ENCODE measurements around the gene ACADSB.

The ACADSB gene

DNA sequence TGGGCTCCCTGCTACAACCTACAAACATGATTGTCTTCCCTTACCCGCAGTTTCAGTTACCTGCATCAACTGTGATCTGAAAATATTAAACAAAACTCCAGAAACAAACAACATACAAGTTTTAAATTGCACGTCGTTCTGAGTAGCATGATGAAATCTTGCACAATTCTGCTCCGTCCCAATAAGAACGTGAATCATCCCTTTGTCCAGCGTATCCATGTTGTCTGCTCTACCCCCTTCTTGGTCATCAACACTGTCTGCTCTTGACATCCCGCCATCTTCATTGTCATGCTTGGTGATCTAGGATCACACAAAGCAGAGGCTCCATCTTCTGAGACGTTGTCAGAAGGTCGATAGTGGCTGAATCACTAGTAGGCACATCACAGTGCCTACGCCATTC, 53.9 kb downstream of the ACADSB start:
- TF ChIP-seq JUND (IDR thresholded peaks at IDR 0.05; ENCODE audit: low read depth): no peak
- no peak for DNase-seq (ENCODE audit: low read depth in 1 of 2, low spot score in 1 of 2)
- in situ Hi-C loops (cut with HindIII; ENCODE audit: low pct_unique_long_range_greater_than_20kb, low sequenced_read_pairs): no loop called here

- in situ Hi-C loops (cut with HindIII; ENCODE audit: low pct_unique_long_range_greater_than_20kb, low sequenced_read_pairs): no loop called here
- no peak for TF ChIP-seq JUND (IDR thresholded peaks at IDR 0.05; ENCODE audit: low read depth)
- no peak for DNase-seq (ENCODE audit: low read depth in 1 of 2, low spot score in 1 of 2)
These were observed 59.5 kb downstream of the ACADSB start for GRCh38 chr10:123068087-123068853.

DNA sequence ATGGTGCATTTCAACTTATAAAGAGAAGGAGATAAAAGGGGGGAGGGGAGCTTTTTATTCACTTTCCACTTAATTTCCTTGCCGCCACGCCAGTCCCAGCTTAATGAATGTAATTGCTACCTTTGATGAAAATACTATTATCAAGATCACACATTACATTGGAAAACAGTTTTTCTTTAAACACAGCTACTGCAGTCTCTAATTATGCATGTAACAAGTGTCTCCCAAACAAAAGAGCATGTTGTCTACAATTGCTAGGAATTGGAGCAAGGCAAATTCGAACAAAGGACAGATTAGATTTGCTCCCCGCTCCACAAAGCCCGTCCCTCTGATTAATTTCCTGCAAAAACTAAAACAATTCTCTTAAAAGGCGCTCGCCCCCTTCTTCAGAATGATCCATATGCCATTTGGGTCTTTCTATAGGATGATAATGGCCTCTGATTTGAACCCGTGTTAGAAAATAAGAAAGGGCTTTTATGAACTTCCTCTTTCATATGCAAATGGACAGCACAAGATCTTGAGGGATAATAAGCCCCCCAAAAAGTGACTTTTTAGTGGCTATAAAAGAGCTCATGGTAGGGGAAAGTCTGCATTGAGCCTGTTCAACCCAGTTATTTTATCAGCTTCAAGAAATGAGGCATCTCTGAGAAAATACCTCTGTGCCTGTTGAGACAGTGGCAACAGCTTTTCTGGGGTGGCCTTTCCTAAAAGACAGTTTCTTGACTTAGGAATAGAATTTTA, 60.6 kb downstream of the ACADSB start:
- in situ Hi-C loops (cut with HindIII; ENCODE audit: low pct_unique_long_range_greater_than_20kb, low sequenced_read_pairs): no loop called here
- no peak for TF ChIP-seq JUND (IDR thresholded peaks at IDR 0.05; ENCODE audit: low read depth)
- DNase-seq (ENCODE audit: low read depth in 1 of 2, low spot score in 1 of 2): no peak

DNA sequence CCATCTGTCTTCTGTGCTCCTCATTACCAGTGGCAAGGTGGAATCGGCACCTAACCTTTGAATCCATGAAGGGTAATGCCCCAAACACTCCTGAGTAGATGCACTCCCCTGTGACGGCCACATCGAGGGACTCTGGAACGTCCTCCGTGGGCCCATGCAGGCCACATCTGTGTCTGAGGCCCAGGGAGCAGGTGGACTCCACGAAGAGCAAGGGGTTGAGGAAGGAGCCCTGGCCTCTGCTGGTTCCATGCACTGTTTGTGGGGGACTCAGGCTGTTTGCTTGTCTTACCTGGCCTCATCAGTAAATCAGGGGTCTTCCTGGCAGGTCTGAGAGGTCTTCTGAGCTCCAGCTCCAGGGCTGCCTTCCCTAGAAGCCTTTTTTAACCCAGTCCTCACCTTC, 64.4 kb downstream of the ACADSB start:
- TF ChIP-seq JUND (IDR thresholded peaks at IDR 0.05; ENCODE audit: low read depth): no peak
- in situ Hi-C loops (cut with HindIII; ENCODE audit: low pct_unique_long_range_greater_than_20kb, low sequenced_read_pairs): no loop called here
- DNase-seq (ENCODE audit: low read depth in 1 of 2, low spot score in 1 of 2): no peak

DNA sequence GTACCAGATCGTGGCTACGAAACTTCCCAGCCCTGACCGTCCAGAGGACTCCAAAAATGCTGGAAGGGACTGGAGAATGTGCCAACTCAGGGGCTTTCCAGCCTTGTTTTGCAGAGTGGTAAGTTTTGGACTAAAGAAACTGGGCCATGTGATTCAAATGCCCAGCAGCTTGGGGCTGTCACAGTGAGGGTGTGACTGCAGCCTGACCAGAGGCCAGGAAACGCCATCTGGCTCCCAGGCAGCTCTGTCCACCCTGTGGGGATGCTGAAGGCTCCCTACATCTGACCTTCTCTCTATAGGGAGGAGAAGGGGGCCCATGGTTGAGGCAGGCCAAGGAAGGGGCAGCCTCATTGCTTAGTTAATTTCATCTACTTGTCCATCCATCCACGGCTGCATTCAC, 65.4 kb downstream of the ACADSB start:
- TF ChIP-seq JUND (IDR thresholded peaks at IDR 0.05; ENCODE audit: low read depth): no peak
- in situ Hi-C loops (cut with HindIII; ENCODE audit: low pct_unique_long_range_greater_than_20kb, low sequenced_read_pairs): no loop called here
- DNase-seq (ENCODE audit: low read depth in 1 of 2, low spot score in 1 of 2): no peak

DNA sequence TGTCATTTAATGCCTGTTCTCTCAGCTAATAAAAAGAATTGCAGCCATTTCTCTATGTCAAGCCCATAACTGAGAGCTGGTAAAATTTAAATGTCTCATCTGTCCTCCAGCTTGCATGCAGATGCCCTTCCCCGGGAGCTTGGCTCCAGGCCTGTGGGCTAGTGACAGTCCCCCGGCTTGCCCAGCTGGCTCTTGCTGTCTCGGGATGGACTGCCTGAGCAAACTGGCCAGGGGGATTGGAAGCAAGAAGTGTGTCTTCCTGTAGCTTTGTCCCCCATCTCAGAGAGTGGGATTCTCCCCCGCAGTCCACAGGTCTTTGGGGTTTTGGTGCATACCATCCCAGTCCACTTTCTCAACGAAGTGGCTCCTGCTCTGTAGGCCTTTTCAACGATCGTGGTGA, 73.1 kb downstream of the ACADSB start:
- no peak for DNase-seq (ENCODE audit: low read depth in 1 of 2, low spot score in 1 of 2)
- in situ Hi-C loops (cut with HindIII; ENCODE audit: low pct_unique_long_range_greater_than_20kb, low sequenced_read_pairs): no loop called here

DNA sequence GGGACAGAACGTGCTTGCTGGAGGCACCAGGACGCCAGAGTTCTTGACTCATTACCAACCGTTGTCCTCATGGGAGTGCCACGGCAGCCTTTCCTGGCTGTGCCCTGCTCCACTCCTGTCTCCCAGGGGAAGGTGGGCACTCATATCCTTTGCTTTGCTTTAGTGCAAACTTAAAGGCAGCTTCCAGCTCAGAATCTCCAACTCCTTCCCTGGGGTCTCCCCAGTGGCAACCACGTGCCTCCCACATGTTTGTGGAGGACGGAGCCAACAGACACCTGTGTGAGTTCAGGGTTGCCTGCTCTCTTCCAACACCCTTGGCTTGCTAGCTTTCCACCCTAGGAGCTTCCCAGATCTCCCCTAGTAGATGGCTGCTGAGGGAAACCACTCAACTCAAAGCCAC, 75.0 kb downstream of the ACADSB start:
- DNase-seq (ENCODE audit: low read depth in 1 of 2, low spot score in 1 of 2): no peak
- no peak for TF ChIP-seq JUND (IDR thresholded peaks at IDR 0.05; ENCODE audit: low read depth)
- in situ Hi-C loops (cut with HindIII; ENCODE audit: low pct_unique_long_range_greater_than_20kb, low sequenced_read_pairs): no loop called here

More for the DNA sequence above, 73.1 kb downstream of the ACADSB start:
- TF ChIP-seq JUND (IDR thresholded peaks at IDR 0.05; ENCODE audit: low read depth): no peak

GRCh38 chr10:123086281-123086680, 77.5 kb downstream of the ACADSB start:
- DNase-seq (ENCODE audit: low read depth in 1 of 2, low spot score in 1 of 2): no peak
- TF ChIP-seq JUND (IDR thresholded peaks at IDR 0.05; ENCODE audit: low read depth): no peak
- in situ Hi-C loops (cut with HindIII; ENCODE audit: low pct_unique_long_range_greater_than_20kb, low sequenced_read_pairs): no loop called here

DNA sequence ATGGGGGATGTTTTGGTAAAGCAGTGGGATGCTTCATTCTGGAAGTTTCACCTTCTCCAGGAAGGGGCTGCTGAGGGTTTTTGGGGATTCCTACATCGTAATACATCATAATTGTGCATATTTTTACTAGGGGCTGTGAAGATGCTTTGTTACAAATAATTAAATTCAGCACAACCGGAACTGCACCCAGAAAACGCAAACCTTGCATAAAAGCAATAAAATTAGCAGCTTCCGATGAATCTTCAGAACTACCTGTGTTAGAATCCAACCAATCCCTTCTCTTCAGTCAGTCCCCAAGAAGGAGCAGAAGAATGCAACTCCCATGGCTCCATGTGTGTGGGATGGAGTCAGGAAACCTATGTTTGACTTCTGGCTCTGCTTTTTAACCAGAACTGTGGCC, 78.5 kb downstream of the ACADSB start:
- DNase-seq (ENCODE audit: low read depth in 1 of 2, low spot score in 1 of 2): no peak

GRCh38 chr10:123087786-123088185, 79.0 kb downstream of the ACADSB start:
- in situ Hi-C loops (cut with HindIII; ENCODE audit: low pct_unique_long_range_greater_than_20kb, low sequenced_read_pairs): no loop called here
- TF ChIP-seq JUND (IDR thresholded peaks at IDR 0.05; ENCODE audit: low read depth): no peak

More for the DNA sequence above, 78.5 kb downstream of the ACADSB start:
- in situ Hi-C loops (cut with HindIII; ENCODE audit: low pct_unique_long_range_greater_than_20kb, low sequenced_read_pairs): no loop called here
- TF ChIP-seq JUND (IDR thresholded peaks at IDR 0.05; ENCODE audit: low read depth): no peak

GRCh38 chr10:123092635-123093414, 84.0 kb downstream of the ACADSB start:
- DNase-seq (ENCODE audit: low read depth in 1 of 2, low spot score in 1 of 2): no peak
- in situ Hi-C loops (cut with HindIII; ENCODE audit: low pct_unique_long_range_greater_than_20kb, low sequenced_read_pairs): no loop called here
- TF ChIP-seq JUND (IDR thresholded peaks at IDR 0.05; ENCODE audit: low read depth): no peak

More at GRCh38 chr10:123087786-123088185, 79.0 kb downstream of the ACADSB start:
- no peak for DNase-seq (ENCODE audit: low read depth in 1 of 2, low spot score in 1 of 2)

GRCh38 chr10:123093489-123093888, 84.7 kb downstream of the ACADSB start:
- no peak for TF ChIP-seq JUND (IDR thresholded peaks at IDR 0.05; ENCODE audit: low read depth)
- in situ Hi-C loops (cut with HindIII; ENCODE audit: low pct_unique_long_range_greater_than_20kb, low sequenced_read_pairs): no loop called here
- no peak for DNase-seq (ENCODE audit: low read depth in 1 of 2, low spot score in 1 of 2)

- TF ChIP-seq JUND (IDR thresholded peaks at IDR 0.05; ENCODE audit: low read depth): no peak
- no peak for DNase-seq (ENCODE audit: low read depth in 1 of 2, low spot score in 1 of 2)
- in situ Hi-C loops (cut with HindIII; ENCODE audit: low pct_unique_long_range_greater_than_20kb, low sequenced_read_pairs): no loop called here
These were observed 87.6 kb downstream of the ACADSB start for GRCh38 chr10:123096452-123096851.

Measured in T47D (cell line).